Germinal center (tissue), 1 donor: ENCODE results near the gene RHCE.
"Not testable (repeated sequence)": the region's sequence is repeated elsewhere in the genome, so short reads cannot be mapped to it uniquely, and the experiment has no call there.

Experiments
- DNase-seq: peaks from one replicate; pipeline ENCODE4 v3.0.0; 2012; ENCODE audit warnings: mixed read lengths, low spot score

RHCE gene

GRCh38 chr1:25342846-25343245 lies 77.8 kb downstream of the RHCE start:
- DNase-seq: no peak

DNA sequence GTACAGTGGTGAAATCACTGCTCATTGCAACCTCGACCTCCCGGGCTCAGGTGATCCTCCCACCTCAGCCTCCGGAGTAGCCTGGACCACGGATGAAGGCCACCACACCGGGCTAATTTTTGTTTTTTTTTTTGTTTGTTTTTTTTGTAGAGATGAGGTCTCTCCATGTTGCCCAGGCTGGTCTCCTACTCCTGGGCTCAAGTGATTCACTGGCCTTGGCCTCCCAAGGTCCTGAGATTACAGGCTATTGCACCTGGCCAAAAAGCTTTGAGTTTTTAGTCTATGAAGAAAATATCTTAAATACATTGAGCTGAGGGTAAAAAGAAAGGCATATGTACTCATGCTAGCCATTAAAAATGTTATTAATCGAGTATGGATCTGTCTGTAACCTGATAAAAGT lies 78.9 kb downstream of the RHCE start:
- no peak for DNase-seq

GRCh38 chr1:25338986-25339385 lies 81.6 kb downstream of the RHCE start:
- no peak for DNase-seq

- DNase-seq: peak; percentile 90
These were observed 82.2 kb downstream of the RHCE start, which contains the start of gene TMEM50A for GRCh38 chr1:25338188-25338981. TMEM50A (plus strand) TSS chr1:25338334; CDS start chr1:25340487, 2,153 bp downstream.

DNA sequence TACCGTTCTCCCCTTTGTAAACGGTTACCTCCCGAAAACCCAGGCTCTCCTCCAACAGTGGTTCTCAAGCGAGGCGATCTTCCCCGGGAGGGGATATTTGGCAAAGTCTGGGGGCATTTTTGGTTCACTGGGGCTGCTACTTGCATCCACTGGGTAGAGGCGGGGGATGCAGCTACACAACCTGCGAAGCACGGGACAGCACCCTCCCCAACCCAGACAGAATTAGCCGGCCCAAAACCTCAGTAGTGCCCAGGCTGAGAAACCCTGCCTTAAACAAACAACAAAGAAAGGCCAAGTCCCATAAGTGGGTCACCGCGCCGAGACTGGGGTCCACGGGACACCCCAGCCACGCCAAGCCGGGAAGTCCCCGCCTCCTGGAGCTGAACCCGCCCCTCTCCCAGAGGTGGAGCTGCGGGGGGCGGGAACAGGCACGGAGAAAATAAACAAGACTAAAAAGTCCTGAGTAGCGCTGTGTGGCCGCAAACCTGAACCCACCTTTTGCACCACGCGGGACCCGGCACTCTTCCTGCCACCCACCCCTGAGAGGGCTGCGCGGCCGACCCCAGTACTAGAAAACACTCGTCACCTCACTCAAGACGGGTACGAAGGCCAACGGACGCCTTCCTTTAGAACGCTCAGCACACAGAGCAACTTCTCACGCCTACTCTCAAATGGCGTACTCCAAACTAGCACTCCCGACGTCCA lies 83.0 kb downstream of the RHCE start:
- DNase-seq: not testable (repeated sequence)

GRCh38 chr1:25336922-25337354 lies 83.7 kb downstream of the RHCE start:
- DNase-seq: peak; percentile 9

DNA sequence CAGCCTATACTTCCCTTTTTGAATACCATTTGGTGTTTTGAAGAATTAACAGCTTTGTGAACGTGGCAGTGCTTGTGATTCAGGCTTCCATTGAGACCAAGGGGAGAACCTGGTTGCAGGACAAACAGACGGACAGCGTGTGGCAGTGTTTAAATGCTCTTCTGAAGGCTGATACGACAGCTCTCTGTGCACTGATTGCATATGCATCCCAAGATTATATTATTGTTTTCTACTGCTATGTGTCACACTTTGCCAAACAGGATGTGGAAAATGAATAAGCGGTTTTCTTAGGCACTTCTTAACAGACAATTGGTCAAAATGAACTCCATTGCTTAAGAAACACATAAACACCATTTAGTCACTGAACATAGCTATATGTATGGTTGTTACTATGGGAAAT lies 90.7 kb downstream of the RHCE start:
- DNase-seq: not testable (repeated sequence)

GRCh38 chr1:25329336-25329735 lies 91.3 kb downstream of the RHCE start:
- not testable (repeated sequence) for DNase-seq

DNA sequence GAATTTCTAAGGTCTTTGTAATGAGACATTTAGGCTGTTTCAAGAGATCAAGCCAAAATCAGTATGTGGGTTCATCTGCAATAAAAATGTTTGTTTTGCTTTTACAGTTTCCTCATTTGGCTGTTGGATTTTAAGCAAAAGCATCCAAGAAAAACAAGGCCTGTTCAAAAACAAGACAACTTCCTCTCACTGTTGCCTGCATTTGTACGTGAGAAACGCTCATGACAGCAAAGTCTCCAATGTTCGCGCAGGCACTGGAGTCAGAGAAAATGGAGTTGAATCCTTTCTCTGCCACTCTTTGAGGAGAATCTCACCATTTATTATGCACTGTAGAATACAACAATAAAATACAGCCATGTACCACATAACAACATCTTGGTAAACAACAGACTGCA lies 91.8 kb downstream of the RHCE start:
- not testable (repeated sequence) for DNase-seq

- DNase-seq: not testable (repeated sequence)
These were observed 92.5 kb downstream of the RHCE start for GRCh38 chr1:25327864-25328790.

DNA sequence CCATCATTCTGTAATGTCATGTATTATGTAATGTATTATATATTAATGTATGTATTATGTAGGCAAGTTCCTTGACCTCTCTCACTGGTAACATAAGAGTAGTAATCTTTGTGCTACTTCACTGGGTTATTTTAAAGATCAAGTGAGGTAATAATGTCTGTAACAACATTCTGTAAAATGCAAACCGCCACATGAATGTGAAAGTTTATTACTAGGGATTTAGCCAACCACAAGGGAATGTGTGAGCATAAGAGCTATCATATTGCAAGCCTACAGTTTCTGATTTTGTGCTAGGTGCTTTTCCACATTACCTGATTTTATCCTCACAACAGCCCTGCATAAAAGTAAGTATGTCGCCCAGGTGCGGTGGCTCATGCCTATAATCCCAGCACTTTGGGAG lies 96.2 kb downstream of the RHCE start:
- not testable (repeated sequence) for DNase-seq

DNA sequence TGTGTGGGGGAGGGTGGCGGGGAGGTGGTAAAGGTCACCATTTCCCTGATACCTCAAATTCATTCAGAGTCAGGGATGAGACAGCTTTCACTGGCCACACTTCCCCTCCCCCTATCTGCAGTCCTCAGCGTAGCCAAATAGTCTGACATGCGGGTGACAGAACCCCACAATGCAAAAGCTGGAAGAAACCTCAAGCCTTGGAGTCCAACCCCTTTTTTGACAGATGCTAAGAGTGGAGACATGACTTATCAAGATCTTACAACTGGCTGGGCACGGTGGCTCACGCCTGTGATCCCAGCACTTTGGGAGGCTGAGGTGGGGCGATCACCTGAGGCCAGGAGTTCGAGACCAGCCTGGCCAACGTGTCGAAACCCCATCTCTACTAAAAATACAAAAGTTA lies 98.5 kb downstream of the RHCE start:
- not testable (repeated sequence) for DNase-seq

DNA sequence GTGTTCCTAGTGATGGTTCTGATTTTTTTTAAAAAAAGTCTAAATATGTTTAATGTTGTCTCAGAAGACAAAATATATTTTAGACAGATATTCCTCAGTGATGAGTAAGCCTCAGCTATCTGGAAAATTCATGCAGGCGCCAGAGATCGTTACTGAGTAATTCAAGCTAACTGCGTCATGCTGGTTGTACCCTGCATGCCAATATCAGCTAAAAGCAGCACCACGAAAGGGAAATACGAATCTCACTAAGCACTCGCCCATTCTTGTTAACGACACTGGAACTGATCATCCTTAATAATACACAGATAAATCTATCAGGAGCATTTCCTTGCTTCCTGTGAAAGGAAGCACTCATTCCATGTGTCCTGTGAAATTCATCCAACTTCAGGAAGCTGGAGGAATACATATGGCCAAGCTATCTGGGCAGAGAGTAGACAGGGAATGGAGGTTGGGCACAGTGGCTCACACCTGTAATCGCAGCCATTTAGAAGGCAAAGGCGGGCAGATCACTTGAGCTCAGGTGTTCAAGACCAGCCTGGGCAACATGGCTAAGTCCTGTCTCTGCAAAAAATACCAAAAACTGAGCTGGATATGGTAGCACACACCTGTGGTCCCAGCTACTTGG lies 100.2 kb downstream of the RHCE start:
- not testable (repeated sequence) for DNase-seq

GRCh38 chr1:25312806-25313470 lies 107.7 kb downstream of the RHCE start:
- not testable (repeated sequence) for DNase-seq
